ENCODE data around the gene PKM. TPM values are rescaled to one million over a fixed set of nuclear protein-coding genes. Genes with fewer than 3 reads are reported as not detected.

Gene PKM
- total and polyA plus RNA-seq, 9 of the 15 experiments (the other 6 are each of a cell fraction or from before 2014, with no cell fraction given) = 140 to 825 (median 383) TPM

GRCh38 chr15:72280751-72281150 is 49.8 kb upstream of the PKM start:
- H3K36me3 ChIP-seq (ENCODE audit: control insufficient read depth, insufficient read depth, low read length) = no peaks in the 10 kb centered on the region
- H3K79me2 ChIP-seq (ENCODE audit: control insufficient read depth, insufficient read depth, low read length) = no peaks in the 10 kb centered on the region
- BruUV-seq (replicated peaks) = no TSS peak
- H3K4me2 ChIP-seq (ENCODE audit: insufficient read depth, low read length) = no peak overlapping the region
- TF ChIP-seq KLF16 (IDR thresholded peaks at IDR 0.05) (no peak), POLR2B (IDR thresholded peaks at IDR 0.05; ENCODE audit: low read depth, partially characterized antibody) (no peak), VEZF1 (CRISPR knock-in tag; IDR thresholded peaks at IDR 0.05) (no peak), KAT2B (IDR thresholded peaks at IDR 0.05; ENCODE audit: low read depth, low read length) (no peak), E2F8 (IDR thresholded peaks at IDR 0.05; ENCODE audit: low read depth, partially characterized antibody) (no peak), IRF1 (CRISPR knock-in tag; IDR thresholded peaks at IDR 0.05; ENCODE audit: borderline replicate concordance) (no peak), IFI16 (CRISPR knock-in tag; IDR thresholded peaks at IDR 0.05) (no peak), NFE2L1 (tag; IDR thresholded peaks at IDR 0.05; ENCODE audit: borderline replicate concordance, low read depth) (no peak)
- FAIRE-seq = no peak
- intact Hi-C loops (cut with micrococcal nuclease) = no loop called here
- no peaks in the 10 kb centered on the region for H4K20me1 ChIP-seq (replicated peaks; ENCODE audit: control insufficient read depth, insufficient read depth, low read length)
- peaks cover 4% of the 10 kb centered on the region in 2 experiments; a peak in 2 of 5 replicates for H3K27me3 ChIP-seq (ENCODE audit: control insufficient read depth in 2 of 2, insufficient read depth in 2 of 2, low read length in 2 of 2)
- no peak overlapping the region for H3K4me3 ChIP-seq
- no peaks in the 10 kb centered on the region for H3K9me3 ChIP-seq (replicated peaks; ENCODE audit: control insufficient read depth, insufficient read depth, low read depth, low read length)
- H3K9ac ChIP-seq (ENCODE audit: insufficient read depth in 1 of 2, low read depth in 2 of 2, low read length in 2 of 2) = no peak overlapping the region
- H2AFZ ChIP-seq (ENCODE audit: low read depth, low read length) = no peak overlapping the region
- no peak for DNase-seq (ENCODE audit: extremely low read depth in 1 of 4, low spot score in 3 of 4)
- ATAC-seq = no peak
- POLR2A ChIA-PET = no interaction called here
- CTCF ChIA-PET (ENCODE audit: low intra/inter-chr PET ratio) = no interaction called here
- no peaks in the 10 kb centered on the region for H3K9me1 ChIP-seq (ENCODE audit: control insufficient read depth, insufficient read depth, low read length)
- H3K27ac ChIP-seq (ENCODE audit: extremely low read depth, low read depth, low read length) = no peak overlapping the region
- in situ Hi-C loops (cut with MboI) = no loop called here
- peaks cover 0 to 3% of the 10 kb centered on the region in 2 experiments; a peak in 3 of 5 replicates for H3K4me1 ChIP-seq (replicated peaks in 1 of 2; ENCODE audit: control insufficient read depth in 2 of 2, insufficient read depth in 2 of 2, low read length in 2 of 2)
- WGBS (ENCODE audit: insufficient coverage, low coverage, missing lambda C conversion rate) = 60% methylated on average over 2 of the region's 2 CpGs
